ENCODE data around the gene CCT6B.

Gene CCT6B

GRCh38 chr17:34886831-34887230 is 74.4 kb downstream of the CCT6B start:
- peaks cover 90% of the 10 kb centered on the region for H3K27me3 Mint-ChIP-seq (ENCODE audit: low read depth, poor library complexity)
- no peak overlapping the region for H3K27ac Mint-ChIP-seq
- TF ChIP-seq CTCF (IDR thresholded peaks at IDR 0.05): no peak
- DNase-seq: no peak
- no peaks in the 10 kb centered on the region for H3K9me3 Mint-ChIP-seq
- H3K36me3 Mint-ChIP-seq (ENCODE audit: low read depth): no peaks in the 10 kb centered on the region
- no peak overlapping the region for H3K4me3 Mint-ChIP-seq
- H3K4me1 Mint-ChIP-seq: peaks cover 10% of the 10 kb centered on the region

- no peaks in the 10 kb centered on the region for H3K36me3 Mint-ChIP-seq (ENCODE audit: low read depth)
- peaks cover 10% of the 10 kb centered on the region for H3K4me1 Mint-ChIP-seq
- H3K9me3 Mint-ChIP-seq: peaks cover 3% of the 10 kb centered on the region
- no peak overlapping the region for H3K27ac Mint-ChIP-seq
- no peak overlapping the region for H3K4me3 Mint-ChIP-seq
- peaks cover 92% of the 10 kb centered on the region for H3K27me3 Mint-ChIP-seq (ENCODE audit: low read depth, poor library complexity)
- TF ChIP-seq CTCF (IDR thresholded peaks at IDR 0.05): no peak
- DNase-seq: no peak
These were observed 76.2 kb downstream of the CCT6B start for GRCh38 chr17:34885076-34885475.

GRCh38 chr17:34884597-34884996 is 76.7 kb downstream of the CCT6B start:
- no peak for DNase-seq
- H3K4me3 Mint-ChIP-seq: no peak overlapping the region
- no peak overlapping the region for H3K27ac Mint-ChIP-seq
- peaks cover 3% of the 10 kb centered on the region for H3K9me3 Mint-ChIP-seq
- H3K27me3 Mint-ChIP-seq (ENCODE audit: low read depth, poor library complexity): peaks cover 92% of the 10 kb centered on the region
- no peaks in the 10 kb centered on the region for H3K36me3 Mint-ChIP-seq (ENCODE audit: low read depth)
- no peak for TF ChIP-seq CTCF (IDR thresholded peaks at IDR 0.05)
- peaks cover 10% of the 10 kb centered on the region for H3K4me1 Mint-ChIP-seq

- no peak overlapping the region for H3K27ac Mint-ChIP-seq
- no peak for DNase-seq
- no peak overlapping the region for H3K4me3 Mint-ChIP-seq
- H3K27me3 Mint-ChIP-seq (ENCODE audit: low read depth, poor library complexity): peaks cover 96% of the 10 kb centered on the region
- peaks cover 3% of the 10 kb centered on the region for H3K9me3 Mint-ChIP-seq
- no peaks in the 10 kb centered on the region for H3K36me3 Mint-ChIP-seq (ENCODE audit: low read depth)
- H3K4me1 Mint-ChIP-seq: peaks cover 10% of the 10 kb centered on the region
- TF ChIP-seq CTCF (IDR thresholded peaks at IDR 0.05): no peak
These were observed 77.9 kb downstream of the CCT6B start for GRCh38 chr17:34883106-34884000.

GRCh38 chr17:34879146-34879545 is 82.1 kb downstream of the CCT6B start:
- no peak overlapping the region for H3K27ac Mint-ChIP-seq
- no peak overlapping the region for H3K4me3 Mint-ChIP-seq
- no peak for DNase-seq
- TF ChIP-seq CTCF (IDR thresholded peaks at IDR 0.05): no peak
- H3K36me3 Mint-ChIP-seq (ENCODE audit: low read depth): no peaks in the 10 kb centered on the region
- H3K27me3 Mint-ChIP-seq (ENCODE audit: low read depth, poor library complexity): peaks cover 85% of the 10 kb centered on the region
- H3K4me1 Mint-ChIP-seq: peaks cover 10% of the 10 kb centered on the region
- peaks cover 3% of the 10 kb centered on the region for H3K9me3 Mint-ChIP-seq
